ENCODE measurements around the gene CLIC3. TPM values are rescaled to one million over a fixed set of nuclear protein-coding genes. Genes with fewer than 3 reads are reported as not detected.

Gene CLIC3
- total RNA-seq, 2 donors from 2014 or later = 0.43 to 0.65 TPM

GRCh38 chr9:136947028-136947891, 49.1 kb downstream of the CLIC3 start:
- Mint-ChIP-seq H3K27me3 (ENCODE audit: low read depth) (no peaks in the 10 kb centered on the region), H3K36me3 (ENCODE audit: insufficient read depth in 2 of 2) (no peaks in the 10 kb centered on the region), H3K4me3 (no peak overlapping the region), H3K27ac (no peak overlapping the region), H3K9me3 (no peaks in the 10 kb centered on the region), H3K4me1 (ENCODE audit: low read depth) (peaks cover 24% of the 10 kb centered on the region)
- ATAC-seq (replicated peaks in 1 of 2) (no peak), DNase-seq (no peak)

DNA sequence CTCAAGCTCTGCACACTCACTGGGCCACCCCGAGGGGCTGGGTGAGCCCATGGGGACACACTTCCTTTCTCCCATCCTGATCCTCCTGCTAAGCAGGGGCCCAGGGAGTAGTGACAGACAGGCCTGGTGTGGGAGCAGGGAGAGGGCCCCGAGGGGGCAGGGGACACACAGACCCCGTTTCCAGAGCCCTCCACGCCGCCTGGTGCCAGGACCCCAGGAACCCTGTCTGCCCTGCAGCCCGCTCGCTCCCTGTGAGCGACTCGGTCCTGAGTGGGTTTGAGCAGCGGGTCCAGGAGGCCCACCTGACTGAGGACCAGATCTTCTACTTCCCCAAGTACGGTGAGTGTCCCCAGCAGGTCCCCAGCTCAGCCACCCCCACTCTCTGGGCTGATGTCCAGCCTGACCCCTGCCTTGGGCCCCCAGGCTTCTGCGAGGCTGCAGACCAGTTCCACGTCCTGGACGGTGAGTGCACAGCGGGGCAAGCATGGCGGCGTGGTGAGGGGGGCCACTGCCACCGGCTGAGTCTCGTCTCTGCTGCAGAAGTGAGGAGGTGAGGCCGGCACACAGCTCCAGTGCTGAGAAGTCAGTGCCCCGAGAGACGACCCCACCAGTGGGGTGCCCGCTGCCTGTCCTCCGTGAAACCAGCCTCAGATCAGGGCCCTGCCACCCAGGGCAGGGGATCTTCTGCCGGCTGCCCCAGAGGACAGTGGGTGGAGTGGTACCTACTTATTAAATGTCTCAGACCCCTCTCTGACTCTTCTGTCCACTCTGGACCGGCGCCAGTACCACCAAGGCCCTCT, 49.9 kb downstream of the CLIC3 start:
- no peaks in the 10 kb centered on the region for H3K9me3 Mint-ChIP-seq
- H3K4me1 Mint-ChIP-seq (ENCODE audit: low read depth) = peaks cover 24% of the 10 kb centered on the region
- no peaks in the 10 kb centered on the region for H3K27me3 Mint-ChIP-seq (ENCODE audit: low read depth)
- no peak overlapping the region for H3K27ac Mint-ChIP-seq
- peaks cover 0 to 1% of the 10 kb centered on the region in 2 donors for H3K36me3 Mint-ChIP-seq (ENCODE audit: insufficient read depth in 2 of 2)
- H3K4me3 Mint-ChIP-seq = no peak overlapping the region
- no peak for ATAC-seq (replicated peaks in 1 of 2)
- DNase-seq = no peak

GRCh38 chr9:136945333-136946227, 50.8 kb downstream of the CLIC3 start:
- no peak for ATAC-seq (replicated peaks in 1 of 2)
- H3K36me3 Mint-ChIP-seq (ENCODE audit: insufficient read depth in 2 of 2) = peaks cover 0 to 1% of the 10 kb centered on the region in 2 donors
- no peak overlapping the region for H3K27ac Mint-ChIP-seq
- H3K9me3 Mint-ChIP-seq = no peaks in the 10 kb centered on the region
- H3K27me3 Mint-ChIP-seq (ENCODE audit: low read depth) = no peaks in the 10 kb centered on the region
- no peak overlapping the region for H3K4me3 Mint-ChIP-seq
- peaks cover 24% of the 10 kb centered on the region for H3K4me1 Mint-ChIP-seq (ENCODE audit: low read depth)
- DNase-seq = no peak

Other genes with a start within 250 kb of the CLIC3 start
- not detected for gene LCN6, start 248.0 kb downstream of the CLIC3 start, total RNA-seq
- not detected for gene LCN8, start 238.3 kb downstream of the CLIC3 start, total RNA-seq
- gene LCN15, start 232.1 kb downstream of the CLIC3 start, total RNA-seq = not detected
- gene TMEM141, start 205.2 kb downstream of the CLIC3 start, total RNA-seq = 10 to 100 TPM; 18.7 to 20.9 TPM
- under 1 TPM; 0.46 to 0.72 TPM for gene CCDC183, start 200.2 kb downstream of the CLIC3 start, total RNA-seq
- gene RABL6, start 188.6 kb downstream of the CLIC3 start, total RNA-seq = 10 to 100 TPM; 65.7 to 66.8 TPM
- 1 to 10 TPM; 5.3 to 5.7 TPM for gene AJM1, start 154.1 kb downstream of the CLIC3 start, total RNA-seq
- gene PHPT1, start 147.2 kb downstream of the CLIC3 start, total RNA-seq = 100 to 1,000 TPM in 1 of 2 donors, 10 to 100 TPM in 1; 95.7 to 111 TPM
- 10 to 100 TPM; 11.7 to 14.8 TPM for gene MAMDC4, start 144.2 kb downstream of the CLIC3 start, total RNA-seq
- 100 to 1,000 TPM; 254 to 267 TPM for gene EDF1, start 130.3 kb downstream of the CLIC3 start, total RNA-seq
- gene TRAF2, start 110.1 kb downstream of the CLIC3 start, total RNA-seq = 10 to 100 TPM; 53.5 to 73.3 TPM
- 10 to 100 TPM; 67.7 to 74.9 TPM for gene FBXW5, start 51.8 kb downstream of the CLIC3 start, total RNA-seq
- 1 to 10 TPM; 2.6 to 3.4 TPM for gene C8G, start 51.3 kb downstream of the CLIC3 start, total RNA-seq
- gene LCN12, start 44.3 kb downstream of the CLIC3 start, total RNA-seq = 1 to 10 TPM; 1.0 to 1.4 TPM
- gene PTGDS, start 19.1 kb downstream of the CLIC3 start, total RNA-seq = not detected
- gene LCNL1, start 13.6 kb downstream of the CLIC3 start, total RNA-seq = not detected
- 10 to 100 TPM; 51.8 to 56.9 TPM for gene PAXX, start 4.1 kb downstream of the CLIC3 start, total RNA-seq
- gene ABCA2, start 31.7 kb upstream of the CLIC3 start, total RNA-seq = 10 to 100 TPM; 23.9 to 27.5 TPM
- gene FUT7, start 35.5 kb upstream of the CLIC3 start, total RNA-seq = 1 to 10 TPM; 1.6 to 1.8 TPM
- 10 to 100 TPM; 27.2 to 28.7 TPM for gene NPDC1, start 49.6 kb upstream of the CLIC3 start, total RNA-seq
- under 1 TPM; 0.28 to 0.48 TPM for gene ENTPD2, start 57.5 kb upstream of the CLIC3 start, total RNA-seq
- 1 to 10 TPM; 6.6 to 8.4 TPM for gene SAPCD2, start 74.0 kb upstream of the CLIC3 start, total RNA-seq
- 10 to 100 TPM; 13.6 to 14.3 TPM for gene UAP1L1, start 80.9 kb upstream of the CLIC3 start, total RNA-seq
- 10 to 100 TPM; 40.3 to 45.8 TPM for gene MAN1B1, start 90.4 kb upstream of the CLIC3 start, total RNA-seq
- 100 to 1,000 TPM; 155 to 158 TPM for gene DPP7, start 118.2 kb upstream of the CLIC3 start, total RNA-seq
- 1 to 10 TPM in 1 of 2 donors, under 1 TPM in 1; 0.38 to 1.2 TPM for gene GRIN1, start 142.6 kb upstream of the CLIC3 start, total RNA-seq
- not detected for gene LRRC26, start 173.5 kb upstream of the CLIC3 start, total RNA-seq
- gene TMEM210, start 175.5 kb upstream of the CLIC3 start, total RNA-seq = under 1 TPM; 0.50 to 0.74 TPM
- 10 to 100 TPM; 56.9 to 63.5 TPM for gene ANAPC2, start 192.0 kb upstream of the CLIC3 start, total RNA-seq
- 10 to 100 TPM; 64.1 to 84.5 TPM for gene SSNA1, start 192.1 kb upstream of the CLIC3 start, total RNA-seq
- gene TPRN, start 204.2 kb upstream of the CLIC3 start, total RNA-seq = 10 to 100 TPM; 13.3 to 19.9 TPM
- gene TMEM203, start 209.1 kb upstream of the CLIC3 start, total RNA-seq = 10 to 100 TPM; 27.4 to 33.3 TPM
- 10 to 100 TPM; 43.3 to 50.9 TPM for gene NDOR1, start 209.1 kb upstream of the CLIC3 start, total RNA-seq
- 10 to 100 TPM in 1 of 2 donors, 1 to 10 TPM in 1; 6.6 to 10.3 TPM for gene RNF208, start 225.7 kb upstream of the CLIC3 start, total RNA-seq
- gene CYSRT1, start 228.6 kb upstream of the CLIC3 start, total RNA-seq = 1 to 10 TPM; 1.0 to 2.0 TPM
- gene RNF224, start 230.9 kb upstream of the CLIC3 start, total RNA-seq = under 1 TPM in 1 of 2 donors, not detected in 1; 0.14 TPM
- gene SLC34A3, start 234.3 kb upstream of the CLIC3 start, total RNA-seq = under 1 TPM; 0.12 to 0.14 TPM
- 100 to 1,000 TPM; 122 to 128 TPM for gene TUBB4B, start 244.7 kb upstream of the CLIC3 start, total RNA-seq

Measured in activated T-cell treated with anti-CD3 and anti-CD28 coated beads, Interleukin-2, amount 50 U/mL, for 72 hours (primary cell).